ENCODE data around the gene KIAA1217.

The KIAA1217 gene

DNA sequence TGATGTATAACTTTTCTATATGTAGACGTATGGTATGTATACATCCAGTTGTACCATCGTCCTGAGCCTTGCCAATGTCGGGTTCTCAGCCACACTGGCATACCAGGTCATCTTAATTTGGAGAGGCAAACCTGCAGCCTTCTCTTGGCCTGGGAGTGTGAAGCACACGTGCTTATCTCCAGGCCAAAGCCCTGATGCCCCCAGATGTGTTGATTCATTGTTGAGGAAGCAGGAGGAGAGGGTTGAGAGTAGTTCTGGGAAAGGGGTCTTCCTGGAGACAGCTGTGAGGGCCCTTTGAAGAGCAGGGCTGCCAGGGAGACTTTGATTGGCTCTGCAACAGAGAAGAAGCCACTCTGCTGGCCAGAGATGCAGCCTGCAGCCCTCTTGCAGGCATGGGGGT is 359.1 kb downstream of the KIAA1217 start:
- no peak for DNase-seq

DNA sequence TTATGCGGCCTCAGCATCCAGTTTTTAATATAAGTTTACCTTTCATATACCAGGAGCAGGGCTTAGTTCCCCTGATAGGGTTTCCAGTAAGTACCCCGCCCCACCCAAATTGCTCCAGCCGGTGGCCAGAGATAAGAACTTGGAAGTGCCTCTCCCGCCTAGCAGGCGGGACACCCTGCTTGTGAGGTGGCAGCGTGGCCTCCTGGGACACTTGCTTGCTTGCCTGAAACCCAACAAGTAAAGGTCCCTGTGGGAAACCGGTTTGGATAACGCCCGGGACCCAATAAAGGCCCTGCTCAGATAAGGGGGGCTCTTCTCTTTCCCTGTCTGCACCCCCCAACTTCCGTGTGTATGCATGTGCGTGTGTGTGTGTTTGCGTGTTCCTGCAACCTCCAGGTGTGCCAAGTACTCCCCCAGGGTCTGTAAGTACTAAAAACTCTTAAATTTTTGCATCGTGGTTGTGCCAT is 360.4 kb downstream of the KIAA1217 start:
- DNase-seq = no peak

DNA sequence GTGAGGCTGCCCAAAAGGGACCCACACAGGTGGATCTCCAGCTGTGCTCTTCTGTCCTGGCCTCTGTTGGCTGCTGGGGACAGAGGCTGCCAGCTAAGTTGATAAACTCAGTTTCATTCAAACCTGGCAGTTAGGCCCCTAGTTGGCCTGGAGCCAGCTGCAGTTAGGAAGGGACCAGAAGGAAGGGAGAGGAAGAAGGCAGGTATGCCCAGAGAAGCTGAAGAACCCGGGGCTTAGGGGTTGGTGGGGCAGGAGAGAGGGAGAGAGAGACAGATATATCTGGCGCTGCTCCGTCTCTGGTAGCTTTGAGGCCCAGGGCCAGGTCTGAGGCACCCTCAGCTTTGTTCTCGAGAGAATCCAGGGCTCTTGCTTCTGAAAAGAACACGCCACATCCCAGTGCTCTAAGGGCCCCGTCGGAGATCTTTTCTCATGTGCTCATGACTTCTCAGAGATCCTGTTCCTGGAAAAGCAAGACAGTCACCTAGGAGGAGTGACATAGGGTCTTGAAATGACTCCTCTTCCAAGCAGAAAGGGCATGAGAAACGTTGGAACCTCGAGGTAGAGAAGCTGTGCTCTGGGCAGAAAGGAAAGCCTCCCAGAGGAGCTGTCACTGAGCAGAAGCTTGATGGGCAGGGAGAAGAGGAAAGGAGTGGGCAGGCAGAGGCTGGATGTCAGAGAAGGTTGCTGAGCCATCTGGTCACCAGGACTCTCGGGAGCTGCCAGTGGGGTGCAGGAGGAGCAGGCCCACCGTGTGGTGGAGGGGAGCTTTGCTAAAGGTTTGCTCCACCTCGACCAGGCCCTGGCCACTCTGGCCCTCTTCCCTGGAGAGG is 361.1 kb downstream of the KIAA1217 start:
- DNase-seq = no peak

DNA sequence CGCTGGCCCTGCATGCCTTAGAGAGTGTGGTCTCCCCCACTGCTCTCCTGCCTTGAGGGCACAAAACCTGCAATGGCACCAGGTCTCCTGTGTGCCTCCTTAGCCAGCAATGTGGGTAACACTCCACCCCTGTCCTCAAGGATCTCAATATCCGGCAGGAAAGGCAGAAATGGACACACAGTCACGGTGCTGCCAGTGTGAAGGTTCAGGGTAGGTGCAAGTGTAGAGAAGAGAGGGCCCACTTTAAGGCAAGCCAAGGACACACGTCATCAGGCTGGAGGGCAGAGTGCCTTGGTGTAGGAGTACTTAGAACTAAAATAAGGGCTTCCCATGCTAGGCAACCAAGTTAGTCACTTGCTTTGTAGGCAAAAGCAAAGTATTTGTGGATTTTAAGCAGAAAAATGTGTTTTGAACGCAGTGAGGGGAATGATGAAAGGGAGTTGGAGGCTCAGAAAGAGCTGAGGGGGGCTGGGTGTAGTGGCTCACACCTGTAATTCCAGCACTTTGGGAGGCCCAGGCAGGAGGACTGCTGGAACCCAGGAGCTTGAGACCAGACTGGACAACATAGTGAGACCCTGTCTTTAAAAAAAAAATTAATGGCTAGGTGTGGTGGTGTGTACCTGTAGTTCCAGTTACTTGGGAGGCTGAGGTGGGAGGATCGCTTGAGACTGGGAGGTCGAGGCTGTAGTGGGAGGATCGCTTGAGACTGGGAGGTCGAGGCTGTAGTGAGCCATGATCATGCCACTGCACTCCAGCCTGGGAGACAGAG is 361.9 kb downstream of the KIAA1217 start:
- DNase-seq = no peak

DNA sequence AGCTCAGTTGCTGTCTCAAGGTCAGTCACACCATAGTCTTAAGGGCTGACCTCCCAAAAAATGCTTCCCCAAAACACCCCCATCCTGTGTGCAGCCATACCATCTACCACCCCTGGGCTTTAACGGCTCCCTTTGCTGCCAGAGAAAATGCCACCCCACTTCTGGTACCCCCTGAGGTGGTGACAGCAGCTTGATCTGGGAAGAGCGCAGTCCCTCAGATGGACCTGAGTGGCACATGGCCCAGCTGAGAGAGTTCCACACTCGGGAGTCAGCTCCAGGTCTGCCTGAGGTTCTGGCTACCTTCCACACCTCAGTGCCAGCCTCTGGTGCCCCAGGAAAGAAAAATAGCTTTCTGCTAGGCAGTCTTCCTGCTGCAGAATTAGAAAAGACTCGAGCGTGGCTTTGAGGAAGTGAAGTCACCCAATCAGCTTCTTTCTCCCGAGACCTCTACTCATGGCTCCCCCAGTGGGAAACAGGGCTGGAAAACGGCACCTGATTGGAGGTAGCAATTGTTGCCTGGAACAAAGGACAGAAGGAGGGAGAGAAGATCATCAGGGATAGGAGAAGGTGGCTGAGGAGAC is 363.0 kb downstream of the KIAA1217 start:
- no peak for DNase-seq

DNA sequence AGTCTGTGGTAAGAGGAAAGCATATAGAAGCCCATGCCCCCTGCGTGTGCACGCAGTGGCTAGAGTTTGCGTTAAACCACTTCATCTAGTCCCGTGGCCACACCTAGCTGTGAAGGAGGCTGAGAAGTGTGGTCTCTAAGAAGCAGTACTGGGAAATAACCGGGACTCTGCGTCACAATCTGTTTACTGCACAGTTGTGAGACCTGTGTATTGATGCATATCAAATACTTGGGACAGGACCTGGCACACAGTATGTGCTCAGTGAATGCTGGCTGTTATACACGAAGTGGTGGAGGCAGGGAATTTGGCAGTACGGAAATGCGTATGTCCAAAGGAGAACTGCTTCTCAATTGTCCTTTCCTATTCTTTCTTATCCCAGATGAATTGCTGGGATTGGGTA is 365.2 kb downstream of the KIAA1217 start:
- no peak for DNase-seq

DNA sequence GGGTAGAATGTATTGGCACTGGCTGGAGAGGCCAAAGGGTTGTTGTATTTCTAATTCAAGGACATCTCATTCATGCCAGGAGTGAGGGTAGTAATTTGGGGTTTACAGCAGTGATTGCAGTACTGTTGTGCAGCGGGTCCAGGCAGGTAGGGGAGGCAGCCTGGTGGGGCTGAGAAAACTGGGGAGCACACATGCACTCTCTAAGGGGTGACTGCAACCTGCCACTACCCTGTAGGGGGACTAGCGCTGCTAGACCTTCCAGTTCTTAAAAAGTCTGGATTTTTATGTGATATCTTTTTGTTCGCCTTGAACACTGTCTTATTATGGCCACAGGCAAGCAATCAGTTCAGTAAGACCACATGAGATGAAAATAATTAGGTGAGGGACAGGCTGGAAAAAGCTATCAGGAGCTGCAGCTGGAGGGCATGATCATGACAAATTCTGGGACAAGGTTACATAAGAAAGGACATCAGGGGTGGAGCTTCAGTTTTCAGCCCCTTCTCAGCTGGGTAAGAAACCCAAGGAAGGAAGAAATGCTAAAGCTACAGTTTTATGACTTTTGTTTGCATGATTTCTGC is 365.7 kb downstream of the KIAA1217 start:
- no peak for DNase-seq

DNA sequence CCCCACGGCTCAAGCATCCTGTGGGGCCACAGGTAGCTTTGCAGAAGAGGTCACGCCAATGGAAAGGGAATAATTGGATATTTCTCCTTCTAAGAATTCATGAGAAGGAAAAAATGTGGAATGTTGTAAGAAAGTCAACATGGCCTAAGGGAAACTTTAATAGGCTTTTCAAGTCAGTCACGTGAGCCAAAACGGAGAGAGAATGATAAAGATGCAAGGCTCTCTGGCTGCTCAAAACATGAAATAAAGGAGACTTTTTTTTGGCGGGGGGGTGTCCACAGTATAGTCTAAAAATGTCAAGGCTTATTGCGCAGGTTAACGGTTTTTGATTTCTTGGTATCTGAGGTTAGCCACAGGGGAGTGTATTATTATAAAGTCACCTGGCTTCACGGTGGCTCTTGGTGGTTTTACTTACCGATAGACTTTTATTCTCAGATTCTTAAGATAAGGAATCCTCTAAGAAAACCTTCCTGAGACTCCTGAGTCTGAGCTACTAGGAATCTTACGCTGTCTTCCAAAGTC is 366.6 kb downstream of the KIAA1217 start:
- DNase-seq = no peak

DNA sequence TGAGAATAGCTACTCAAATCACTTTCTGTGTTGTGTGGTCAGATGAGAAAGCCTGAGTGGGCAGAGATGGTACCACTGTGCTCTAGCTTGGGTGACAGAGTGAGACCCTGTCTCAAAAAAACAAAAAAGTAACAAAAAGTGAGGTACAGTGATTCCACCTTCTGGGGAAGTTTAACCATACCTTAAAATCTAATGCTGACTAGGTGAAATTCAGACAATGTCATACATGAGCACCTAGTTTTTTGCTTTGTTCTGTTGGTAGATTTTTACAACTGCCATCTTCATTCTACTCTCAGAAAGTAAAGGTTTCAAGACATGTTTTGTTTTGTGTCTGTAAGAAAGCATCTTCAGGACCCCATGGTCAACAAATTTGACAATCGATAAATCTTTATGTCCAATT is 370.5 kb downstream of the KIAA1217 start:
- DNase-seq = no peak

DNA sequence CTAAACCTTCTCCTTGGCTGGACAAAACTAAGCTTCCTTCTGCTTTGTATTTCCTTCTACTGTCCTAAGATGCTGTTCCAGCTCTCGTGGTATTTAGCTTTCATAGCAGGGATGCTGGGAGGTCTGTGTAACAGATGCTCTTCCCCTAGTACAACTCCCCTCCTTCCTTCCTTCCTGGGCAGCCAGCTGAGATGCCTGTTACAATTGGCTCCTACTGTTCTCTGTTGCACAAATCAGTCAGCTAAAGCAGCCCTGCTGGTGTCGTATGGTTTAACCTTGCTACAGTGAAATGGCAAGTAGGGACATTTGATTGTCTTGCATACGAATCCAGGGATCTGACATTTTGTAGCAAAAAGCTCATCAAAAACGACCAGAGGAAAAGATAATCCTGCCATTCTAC is 371.0 kb downstream of the KIAA1217 start:
- DNase-seq = no peak

DNA sequence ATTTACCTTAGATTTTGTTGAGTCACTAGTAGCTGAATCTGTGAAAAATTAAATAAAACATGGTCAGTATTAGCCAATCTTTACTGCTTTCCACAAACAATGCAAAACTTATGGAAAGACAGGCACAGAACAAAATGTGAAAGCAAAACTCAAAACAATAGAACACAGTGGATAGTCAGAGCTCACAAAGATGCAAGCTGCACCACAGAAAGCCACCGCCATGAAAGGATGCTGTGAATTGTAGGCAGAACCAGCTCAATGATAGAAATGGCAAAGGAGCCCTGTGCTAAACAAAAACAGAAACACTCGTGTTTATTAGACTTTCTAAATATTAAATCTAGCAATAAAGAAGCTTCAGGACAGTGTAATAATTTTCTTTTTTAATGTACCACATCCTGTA is 380.3 kb downstream of the KIAA1217 start:
- no peak for DNase-seq

DNA sequence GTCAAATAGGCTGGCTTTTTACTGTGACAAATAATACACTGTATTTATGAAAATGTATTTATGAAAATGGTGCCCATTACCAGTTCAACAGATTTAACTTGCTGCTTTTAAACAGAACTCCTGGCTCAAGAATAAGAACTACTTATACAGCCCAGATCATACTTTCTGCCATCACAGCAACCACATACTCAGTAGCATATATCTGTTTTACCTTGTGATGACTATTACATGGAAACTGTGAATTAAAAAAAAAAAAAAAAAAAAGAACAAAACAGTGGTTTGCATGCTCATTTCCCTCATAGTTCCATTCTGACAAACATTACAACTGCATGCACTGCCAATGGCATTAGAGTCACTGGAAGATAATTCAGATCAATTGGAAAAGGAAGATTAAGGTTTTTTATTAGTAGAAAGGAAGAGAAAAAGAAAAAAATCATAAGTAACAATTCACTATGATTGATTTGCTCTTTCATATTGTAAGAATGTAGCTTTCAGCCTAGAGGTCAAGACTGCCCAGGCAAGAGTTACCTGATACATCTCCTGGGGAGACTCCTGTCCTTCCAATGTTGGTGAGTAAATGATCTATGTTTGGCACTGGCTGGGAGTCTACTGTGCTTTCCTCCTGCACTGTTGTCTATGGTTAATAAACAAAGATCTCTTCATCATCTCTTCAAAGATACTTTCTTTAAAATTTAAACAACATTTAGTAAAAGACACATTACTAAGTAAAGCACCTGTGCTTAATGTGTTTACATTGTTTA is 381.9 kb downstream of the KIAA1217 start:
- DNase-seq = no peak

DNA sequence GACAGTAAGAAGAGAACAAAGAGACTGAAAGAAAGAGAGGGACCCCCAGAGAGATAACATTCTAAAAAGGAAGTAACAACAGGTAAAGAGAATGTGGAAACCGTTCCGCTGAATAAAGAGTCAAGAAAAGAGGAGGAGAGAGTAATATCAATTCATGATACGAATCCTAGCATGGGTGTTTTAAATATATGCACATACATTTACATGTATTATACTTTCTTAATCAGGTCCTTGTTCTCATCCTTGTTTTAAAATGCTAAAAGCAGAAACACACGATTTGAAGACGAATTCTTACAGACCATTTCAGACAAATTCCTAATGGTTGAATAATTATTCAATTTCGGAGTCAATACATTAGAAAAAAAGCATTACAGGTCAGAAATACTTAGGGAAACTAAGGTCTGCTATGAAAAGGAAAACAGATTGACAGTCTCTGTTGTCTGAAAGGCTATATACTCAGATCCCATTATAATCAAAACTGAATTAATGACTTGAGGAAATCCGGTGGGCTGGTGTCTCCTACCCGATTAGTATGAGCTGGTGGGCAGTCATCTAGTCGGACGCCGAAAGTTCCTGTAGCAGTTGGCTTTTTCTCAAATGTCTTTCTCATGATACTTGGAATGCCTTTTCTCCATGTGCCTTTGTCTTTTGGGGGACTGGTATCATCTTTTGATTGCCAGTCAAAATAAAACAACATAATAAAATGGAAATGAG is 387.4 kb downstream of the KIAA1217 start:
- DNase-seq = no peak

DNA sequence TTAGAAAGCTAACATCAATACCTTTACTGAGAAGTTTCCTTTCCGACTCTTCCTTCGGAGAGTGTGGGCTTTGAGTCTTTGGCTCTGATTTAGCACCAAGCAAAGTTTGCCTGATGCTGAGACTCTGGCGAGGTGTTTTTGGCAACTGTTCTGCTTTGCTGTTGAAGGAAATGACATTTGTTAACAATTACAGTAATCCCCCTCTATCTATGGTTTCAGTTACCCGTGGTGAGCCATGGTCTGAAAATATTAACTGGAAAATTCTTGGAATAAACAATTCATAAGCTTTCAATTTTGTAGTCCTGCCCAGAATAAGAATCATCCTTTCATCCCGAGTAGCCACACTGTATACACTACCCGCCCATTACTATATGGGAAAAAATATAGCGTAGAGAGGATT is 388.5 kb downstream of the KIAA1217 start:
- no peak for DNase-seq
